OCI-LY3 (cell line): ENCODE measurements around the gene FTO.

Experiments
- H2AFZ ChIP-seq: fragments of 200-600, 300-600 bp; shearing (Covaris generic); 2 replicates; pipeline ENCODE4 v1.6.0; 2014; ENCODE audit warnings: antibody characterized with exemption, low read depth, low read length
- H3K27ac ChIP-seq: fragments of 200-600, 300-600 bp; sonication (generic); 2 replicates; pipeline ENCODE4 v1.5.1; 2014; ENCODE audit warnings: mild to moderate bottlenecking, low read length, moderate library complexity, mixed read lengths
- H3K27me3 ChIP-seq: fragments of 200-600, 300-600 bp; sonication (generic); 2 replicates; pipeline ENCODE4 v1.6.1; 2014; ENCODE audit warnings: low read depth, low read length, mixed read lengths
- H3K36me3 ChIP-seq: fragments of 200-600, 300-600 bp; sonication (generic); replicated peaks from 2 replicates; pipeline ENCODE3; 2014; ENCODE audit warnings: low read depth, low read length, mixed read lengths
- H3K4me1 ChIP-seq: fragments of 300-600, 200-600 bp; sonication (generic); 2 replicates; pipeline ENCODE4 v1.6.1; 2014; ENCODE audit warnings: low read length, mixed read lengths
- H3K4me2 ChIP-seq: fragments of 200-600, 300-600 bp; sonication (generic); 2 replicates; pipeline ENCODE4 v1.6.1; 2014; ENCODE audit warnings: low read length, mixed read lengths
- H3K4me3 ChIP-seq: fragments of 300-600, 200-600 bp; sonication (generic); 2 replicates; pipeline ENCODE4 v1.5.1; 2014; ENCODE audit warnings: antibody characterized with exemption, mild to moderate bottlenecking, low read length, moderate library complexity
- H3K79me2 ChIP-seq: fragments of 300-600, 200-600 bp; shearing (Covaris generic); 2 replicates; pipeline ENCODE4 v1.6.1; 2014; ENCODE audit warnings: mild to moderate bottlenecking, low read length, mixed read lengths
- H3K9ac ChIP-seq: fragments of 300-600, 200-600 bp; shearing (Covaris generic); 2 replicates; pipeline ENCODE4 v1.6.0; 2014; ENCODE audit warnings: mild to moderate bottlenecking, low read length, moderate library complexity
- H3K9me3 ChIP-seq: fragments of 200-600, 300-600 bp; shearing (Covaris generic); 2 replicates; pipeline ENCODE4 v1.6.1; 2014; ENCODE audit warnings: low read length, mixed read lengths; ENCODE audit not compliant: insufficient read depth
- H4K20me1 ChIP-seq: fragments of 200-600, 300-600 bp; sonication (generic); 2 replicates; pipeline ENCODE4 v1.6.1; 2016; ENCODE audit warnings: low read length, mixed read lengths; ENCODE audit not compliant: insufficient read depth
- CTCF ChIP-seq: fragments of 200-600, 300-600 bp; sonication (generic); IDR thresholded peaks from 2 replicates; pipeline ENCODE4 v1.5.1; 2014; ENCODE audit warnings: antibody characterized with exemption, low read length, low read depth
- EZH2phosphoT487 ChIP-seq: fragments of 200-600 bp; shearing (Covaris generic); IDR thresholded peaks from 2 replicates; pipeline ENCODE4 v1.6.1; 2018; ENCODE audit warnings: antibody characterized with exemption, mixed run types, low read depth

Gene FTO

DNA sequence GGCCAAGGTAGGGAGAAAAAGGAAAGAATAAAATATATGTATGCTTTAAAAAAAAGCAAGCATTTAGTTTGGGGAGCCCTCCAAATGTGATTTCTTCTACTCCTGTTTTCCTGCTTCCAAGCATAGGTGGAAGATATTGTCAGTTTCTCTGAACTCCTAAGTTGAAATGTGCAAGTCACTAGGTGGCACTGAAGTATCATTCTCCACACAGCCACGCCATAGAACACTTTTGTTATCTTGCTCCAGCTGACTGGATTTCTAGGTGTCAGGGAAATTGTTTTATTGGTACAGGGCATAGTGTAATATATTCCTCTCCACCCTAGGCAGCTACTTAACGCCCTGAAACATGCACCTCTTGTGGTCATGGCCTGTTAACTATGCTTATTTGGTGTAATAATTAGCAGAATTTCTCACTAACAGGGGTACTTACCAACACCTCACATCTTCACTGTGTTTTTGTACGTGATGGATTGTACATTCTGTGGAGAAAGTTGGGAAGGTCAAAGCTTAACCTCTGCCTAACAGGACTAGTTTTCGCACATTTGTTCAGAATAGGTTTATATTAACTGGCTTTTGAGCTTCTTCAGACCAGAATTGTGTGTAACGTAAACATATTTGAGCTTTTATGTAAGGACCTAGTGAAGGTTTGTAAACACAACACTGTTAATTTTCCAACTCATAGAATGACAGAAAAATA lies 69.3 kb downstream of the FTO start:
- Histone ChIP-seq H3K27ac (no peak overlapping the region), H3K4me3 (no peak overlapping the region), H4K20me1 (peaks cover 28% of the 10 kb centered on the region), H3K79me2 (peaks cover 15% of the 10 kb centered on the region), H2AFZ (no peak overlapping the region), H3K4me1 (peaks cover 11% of the 10 kb centered on the region), H3K27me3 (no peaks in the 10 kb centered on the region), H3K9ac (no peak overlapping the region), H3K4me2 (no peak overlapping the region), H3K36me3 (no peaks in the 10 kb centered on the region), H3K9me3 (no peaks in the 10 kb centered on the region)
- TF ChIP-seq CTCF, result peak; percentile 62
- TF ChIP-seq EZH2phosphoT487, result no peak

- no peak overlapping the region for H3K4me2 ChIP-seq
- H3K9me3 ChIP-seq, result no peaks in the 10 kb centered on the region
- H3K27me3 ChIP-seq, result no peaks in the 10 kb centered on the region
- H3K79me2 ChIP-seq, result peaks cover 9% of the 10 kb centered on the region; the same call in 1 of the 2 replicates
- H3K27ac ChIP-seq, result no peak overlapping the region
- no peaks in the 10 kb centered on the region for H3K36me3 ChIP-seq
- no peak overlapping the region for H3K4me3 ChIP-seq
- no peak overlapping the region for H2AFZ ChIP-seq
- H3K9ac ChIP-seq, result no peak overlapping the region
- TF ChIP-seq EZH2phosphoT487 (no peak), CTCF (no peak)
- peaks cover 11% of the 10 kb centered on the region for H3K4me1 ChIP-seq
- H4K20me1 ChIP-seq, result peaks cover 28% of the 10 kb centered on the region
These were observed 69.9 kb downstream of the FTO start for GRCh38 chr16:53773881-53774280.

DNA sequence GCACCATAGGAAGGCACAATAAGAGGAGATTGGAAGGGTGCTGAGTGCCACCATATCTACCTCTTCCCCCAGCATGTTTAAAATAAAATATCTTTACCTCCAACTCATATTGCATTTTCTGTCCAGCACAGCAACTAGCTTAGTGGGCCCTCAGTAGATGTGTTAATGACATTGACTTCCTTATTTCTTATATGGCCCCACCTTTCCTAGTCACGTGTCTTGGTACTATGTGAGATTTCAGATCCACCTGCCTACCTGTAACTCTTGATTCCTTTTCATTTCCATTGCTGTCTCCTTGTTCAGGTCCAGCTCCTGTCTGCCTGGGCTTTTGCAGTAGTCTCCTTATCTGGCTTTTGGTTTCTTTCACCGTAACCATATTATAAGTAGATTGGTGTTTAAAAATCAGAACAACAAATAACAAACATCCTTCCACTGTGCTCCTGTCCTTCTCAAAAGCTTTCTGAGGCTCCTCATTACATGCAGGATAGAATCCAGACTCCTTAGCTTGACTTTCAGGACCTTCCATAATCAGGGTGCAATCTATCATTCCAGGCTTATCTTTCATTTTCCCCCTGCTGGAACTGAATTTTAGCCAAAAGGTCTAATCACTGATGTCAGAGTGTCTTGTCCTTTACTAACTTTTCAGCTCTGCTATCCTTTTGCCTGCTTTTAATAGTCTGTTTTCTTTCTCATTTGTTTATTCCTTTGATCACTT lies 71.3 kb downstream of the FTO start:
- H3K4me3 ChIP-seq, result no peak overlapping the region
- H3K79me2 ChIP-seq, result peaks cover 6% of the 10 kb centered on the region; the same call in 1 of the 2 replicates
- H3K4me1 ChIP-seq, result peaks cover 11% of the 10 kb centered on the region
- TF ChIP-seq CTCF (no peak), EZH2phosphoT487 (no peak)
- no peaks in the 10 kb centered on the region for H3K36me3 ChIP-seq
- peaks cover 20% of the 10 kb centered on the region for H4K20me1 ChIP-seq
- no peaks in the 10 kb centered on the region for H3K27me3 ChIP-seq
- H2AFZ ChIP-seq, result no peak overlapping the region
- H3K9ac ChIP-seq, result no peak overlapping the region
- H3K4me2 ChIP-seq, result no peak overlapping the region
- H3K27ac ChIP-seq, result no peak overlapping the region
- H3K9me3 ChIP-seq, result no peaks in the 10 kb centered on the region

DNA sequence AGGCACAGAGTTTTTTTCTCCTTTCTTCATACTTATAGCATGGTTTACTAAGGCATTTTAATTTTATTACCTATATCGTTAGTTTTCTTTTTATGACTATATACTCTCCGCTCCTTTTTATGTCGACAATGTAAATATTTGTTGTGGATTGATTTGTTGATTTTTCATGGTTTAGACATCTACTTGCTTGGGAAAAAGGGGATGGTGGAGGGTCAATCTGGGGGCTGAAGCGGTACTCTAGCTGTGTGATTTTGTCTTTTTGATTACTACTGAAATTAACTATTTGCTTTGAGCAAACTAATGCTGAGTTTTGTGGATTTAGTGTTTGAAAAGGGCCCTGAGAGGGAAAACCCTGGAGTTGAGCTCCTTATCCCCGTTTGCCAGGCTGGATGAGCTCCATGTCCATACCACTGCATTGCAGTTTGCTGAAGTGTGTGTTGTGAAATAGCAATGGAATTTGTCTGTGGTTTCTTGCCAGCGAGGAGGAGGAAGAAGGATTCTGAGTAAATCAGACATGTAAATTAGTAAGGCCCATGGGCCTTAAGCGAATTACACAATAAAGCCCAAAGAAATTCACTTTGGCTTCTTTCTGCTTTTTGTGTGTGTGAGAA lies 72.0 kb downstream of the FTO start:
- H3K79me2 ChIP-seq, result peaks cover 6% of the 10 kb centered on the region; the same call in 1 of the 2 replicates
- H3K4me3 ChIP-seq, result no peak overlapping the region
- H3K9me3 ChIP-seq, result no peaks in the 10 kb centered on the region
- H3K9ac ChIP-seq, result no peak overlapping the region
- no peak for TF ChIP-seq CTCF
- TF ChIP-seq EZH2phosphoT487, result no peak
- no peaks in the 10 kb centered on the region for H3K36me3 ChIP-seq
- H3K27ac ChIP-seq, result no peak overlapping the region
- peaks cover 11% of the 10 kb centered on the region for H3K4me1 ChIP-seq
- H2AFZ ChIP-seq, result no peak overlapping the region
- peaks cover 16% of the 10 kb centered on the region for H4K20me1 ChIP-seq
- H3K4me2 ChIP-seq, result no peak overlapping the region
- H3K27me3 ChIP-seq, result no peaks in the 10 kb centered on the region
